ENCODE results near the gene TTC1.

GRCh38 chr5:160090059-160090458 lies 81.1 kb downstream of the TTC1 start:
- TF ChIP-seq CTCF (IDR thresholded peaks at IDR 0.05) = no peak
- TF ChIP-seq POLR2A (IDR thresholded peaks at IDR 0.05) = no peak
